Keratinocyte (primary cell): ENCODE data around the gene TFRC.

Experiments
- CTCF ChIP-seq, 3 experiments: IDR thresholded peaks in 1 of 3; conservative IDR thresholded peaks in 1 of 3; optimal IDR thresholded peaks in 1 of 3; 2 replicates in 2 of 3; 3 replicates in 1 of 3; pipeline versions ENCODE3 to v1.5.1; 2011; ENCODE audit warnings: low read length in 3 of 3, mild to moderate bottlenecking in 3 of 3, moderate library complexity in 2 of 3, control low read depth in 1 of 3, inconsistent platforms in 1 of 3; ENCODE audit not compliant: insufficient read depth in 2 of 3; ENCODE audit errors: extremely low read depth in 1 of 3
- EZH2 ChIP-seq: IDR thresholded peaks from one replicate; pipeline ENCODE4 v1.6.1; 2012; ENCODE audit warnings: inconsistent platforms, mild to moderate bottlenecking, low read length, moderate library complexity

GRCh38 chr3:196093317-196094111, 11.6 kb upstream of the TFRC start:
- TF ChIP-seq CTCF (optimal IDR thresholded peaks at IDR 0.05 in 1 of 3, IDR thresholded peaks at IDR 0.05 in 1 of 3, conservative IDR thresholded peaks at IDR 0.05 in 1 of 3; ENCODE audit: extremely low read depth in 1 of 3, insufficient read depth in 2 of 3, low read length in 3 of 3) (no peak), EZH2 (no peak)
